NOMO-1 (cell line): Measurements from ENCODE around the gene ESCO1.
A peak's percentile ranks its signal among the peaks of the same experiment; 100 is the strongest.

Source experiments
- DNase-seq, 2 experiments: peaks; one replicate each; lab custom pipeline; 2025; ENCODE audit not compliant: unreplicated experiment in 2 of 2; lab: John Stamatoyannopoulos, UW

The ESCO1 gene

DNA sequence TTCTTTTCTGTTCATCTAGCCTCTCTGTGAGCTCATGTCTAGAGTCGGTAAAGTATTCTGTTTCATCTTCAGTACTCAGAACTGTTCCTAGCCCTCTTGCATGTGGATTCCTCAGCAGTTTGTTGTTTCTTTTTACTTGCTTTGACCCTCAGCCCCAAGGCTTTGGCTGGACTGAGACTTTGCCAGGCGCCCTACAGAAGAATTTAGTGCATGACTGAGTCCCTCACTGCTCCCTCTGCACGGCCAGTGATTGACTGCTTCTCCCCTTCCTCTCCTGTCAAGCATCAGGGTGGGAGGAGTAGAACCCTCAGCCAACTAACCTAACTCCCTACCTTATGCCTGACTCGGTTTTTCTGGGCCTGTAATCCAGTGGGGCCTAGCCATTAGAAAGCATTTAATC, 109.8 kb downstream of the ESCO1 start:
- no peak for DNase-seq

DNA sequence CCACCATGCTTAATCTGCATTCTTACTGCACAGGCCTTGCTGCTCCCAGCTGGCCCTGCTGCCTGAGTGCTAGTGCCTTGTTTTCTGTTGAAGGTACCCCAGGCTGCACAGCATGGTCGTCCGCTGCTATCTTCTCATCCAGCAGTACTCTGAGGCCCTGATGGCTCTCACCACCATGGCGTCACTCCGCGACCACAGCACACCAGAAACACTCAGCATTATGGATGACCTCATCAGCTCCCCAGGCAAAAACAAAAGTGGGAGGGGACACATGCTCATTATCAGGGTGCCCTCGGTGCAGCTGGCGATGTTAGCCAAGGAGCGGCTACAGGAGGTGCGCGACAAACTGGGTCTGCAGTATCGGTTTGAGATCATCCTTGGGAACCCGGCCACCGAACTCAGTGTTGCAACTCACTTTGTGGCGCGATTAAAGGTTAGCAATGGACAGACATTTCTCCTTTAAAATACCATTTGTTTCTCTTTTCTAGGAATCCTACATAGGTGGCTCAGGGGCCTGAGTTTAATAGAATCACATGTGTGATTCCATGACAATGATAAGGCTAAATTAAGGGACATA, 110.5 kb downstream of the ESCO1 start:
- no peak for DNase-seq

DNA sequence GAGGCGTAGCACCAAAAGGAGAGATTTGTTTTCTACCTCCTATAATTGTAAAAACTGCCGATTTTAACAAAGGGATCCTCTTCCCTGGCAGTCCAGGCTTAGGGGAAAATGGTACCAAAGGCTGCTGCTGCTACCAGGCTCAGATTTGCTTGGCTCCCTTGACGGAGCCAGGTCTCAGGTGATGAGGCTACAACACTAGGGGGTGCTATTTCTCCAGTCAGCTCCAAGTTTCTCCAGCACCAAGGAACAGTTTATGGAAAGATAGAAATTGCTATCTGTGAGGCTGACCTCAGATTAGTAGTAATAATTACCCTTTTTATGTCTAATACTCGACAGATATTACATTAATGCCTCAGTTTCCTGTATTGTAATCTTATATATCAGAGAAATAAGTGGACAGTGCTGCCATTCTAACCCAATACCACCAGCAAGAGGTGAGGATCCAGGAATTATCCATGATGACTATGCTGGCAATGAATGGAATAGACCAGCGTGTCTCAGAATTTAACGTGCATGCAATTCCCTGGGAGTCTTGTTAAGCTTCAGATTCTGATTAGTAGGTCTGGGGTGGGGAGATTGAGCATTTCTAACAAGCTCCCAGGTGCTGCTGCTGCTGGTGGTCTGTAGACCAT, 111.3 kb downstream of the ESCO1 start:
- peak; percentile 26 to 33 for DNase-seq

DNA sequence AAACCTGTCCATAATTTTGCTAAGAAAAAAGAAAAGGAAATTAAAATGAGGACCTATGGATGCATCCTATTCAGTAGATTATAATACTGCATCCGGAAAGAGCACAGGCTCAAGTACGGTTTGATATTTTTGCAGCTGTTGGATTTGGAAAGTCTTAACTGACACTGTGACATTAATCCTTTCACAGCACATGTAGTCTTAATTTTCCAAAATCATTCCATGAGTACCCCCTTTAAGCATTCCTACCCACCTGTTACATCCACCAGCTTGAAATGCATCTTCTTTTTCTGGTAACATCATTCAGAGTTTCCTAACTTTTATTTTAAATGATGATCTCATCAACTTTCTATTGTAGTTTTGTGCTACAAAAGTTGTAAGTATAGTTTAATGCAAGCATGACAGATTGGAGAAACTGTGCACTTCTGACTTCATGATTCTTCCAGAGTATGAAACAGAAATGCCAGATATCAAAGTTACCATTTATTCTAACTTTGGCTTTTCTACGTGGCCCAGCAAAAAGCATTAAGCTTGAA, 113.5 kb downstream of the ESCO1 start:
- no peak for DNase-seq

DNA sequence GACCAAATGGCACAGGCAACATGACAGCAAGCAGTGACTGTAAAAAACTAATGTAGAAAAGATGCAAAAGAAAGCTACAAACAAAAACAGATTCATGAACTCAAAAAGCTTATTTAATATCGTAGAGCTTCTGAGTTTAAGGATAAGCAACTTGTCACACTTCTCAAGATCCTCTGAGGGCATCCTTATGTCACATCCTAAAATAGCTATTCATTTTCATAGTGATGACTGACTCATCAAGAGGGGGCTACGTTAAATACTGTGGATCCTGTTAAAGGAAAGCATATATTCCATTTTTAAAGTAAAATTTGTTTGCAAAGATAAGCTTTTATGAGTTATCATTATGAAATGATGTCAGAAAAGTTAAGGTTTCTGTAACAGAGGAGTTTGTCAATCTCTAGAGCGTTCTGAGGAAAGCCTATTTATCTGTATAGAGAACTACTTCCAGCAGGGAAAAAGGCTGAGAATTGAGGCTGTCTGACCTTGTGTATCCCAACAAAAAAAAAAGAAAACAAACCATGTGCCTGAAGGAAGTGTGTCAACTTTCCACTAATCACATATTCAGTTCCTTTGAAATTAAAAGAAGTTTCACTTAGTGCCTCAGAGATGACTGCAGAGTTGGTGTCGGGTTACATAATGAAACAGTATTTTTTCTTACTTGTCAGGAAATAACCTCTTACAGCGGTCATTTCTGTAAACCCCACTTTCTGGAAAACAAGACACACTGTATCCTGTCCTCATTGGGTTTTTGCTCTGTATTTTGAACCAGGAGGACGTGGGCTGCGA, 115.5 kb downstream of the ESCO1 start:
- no peak for DNase-seq

DNA sequence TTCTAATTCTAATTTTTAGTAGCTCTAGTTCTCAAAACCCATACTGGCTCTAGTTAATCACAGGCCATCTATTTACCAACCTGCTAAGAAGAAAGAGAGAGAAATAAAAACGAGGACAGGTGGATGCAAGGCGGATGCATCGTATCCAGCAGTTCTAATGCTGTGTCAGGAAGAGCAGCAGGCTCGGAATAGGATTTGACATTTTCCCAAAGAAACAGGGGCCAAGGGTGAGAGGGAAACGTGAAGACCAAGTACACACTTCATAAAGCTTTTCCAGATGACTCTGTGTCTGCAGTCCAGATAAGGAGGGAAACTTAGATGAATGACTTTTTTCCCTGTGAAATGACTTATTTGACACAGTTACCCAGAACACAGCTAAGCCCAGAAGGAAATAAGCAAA, 117.5 kb downstream of the ESCO1 start:
- no peak for DNase-seq

DNA sequence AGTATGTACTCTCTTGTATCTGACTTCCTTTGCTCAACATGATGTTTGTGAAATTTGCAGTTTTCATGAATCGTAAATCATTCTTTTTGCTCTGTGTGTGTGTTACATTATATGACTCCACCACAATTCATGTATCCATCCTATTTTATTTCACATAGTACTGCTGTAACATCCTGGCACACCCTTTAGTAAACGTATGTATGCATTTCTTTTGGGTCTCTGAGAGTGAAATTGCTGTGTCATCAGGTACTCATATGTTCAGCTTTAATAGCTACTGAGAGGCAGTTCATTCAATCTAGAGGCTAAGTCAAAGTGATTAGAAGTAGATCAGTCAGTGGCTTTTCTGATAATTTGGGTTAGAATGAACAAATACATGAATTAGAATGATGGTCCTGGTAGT, 118.8 kb downstream of the ESCO1 start:
- no peak for DNase-seq

DNA sequence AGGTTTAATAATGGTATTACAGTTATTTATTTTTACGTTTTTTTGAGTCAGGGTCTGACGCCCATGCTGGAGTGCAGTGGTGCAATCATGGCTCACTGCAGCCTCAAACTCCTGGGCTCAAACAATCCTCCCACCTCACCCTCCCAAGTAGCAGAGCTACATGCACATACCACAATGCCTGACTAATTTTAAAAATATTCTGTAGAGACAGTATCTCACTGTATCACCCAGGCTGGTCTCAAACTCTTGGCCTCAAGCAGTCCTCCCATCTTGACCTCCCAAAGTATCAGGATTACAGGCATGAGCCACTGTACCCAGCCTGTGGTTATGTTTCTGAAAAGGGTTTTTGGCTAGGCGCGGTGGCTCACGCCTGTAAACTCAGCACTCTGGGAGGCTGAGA, 120.8 kb downstream of the ESCO1 start:
- no peak for DNase-seq
